Astrocyte (in vitro differentiated cells and primary cell): ENCODE results near the gene STARD13.
"Not testable (repeated sequence)": the region's sequence is repeated elsewhere in the genome, so short reads cannot be mapped to it uniquely, and the experiment has no call there.

Experiments
- EZH2 ChIP-seq: IDR thresholded peaks from 2 replicates; pipeline ENCODE4 v1.6.1; 2012; ENCODE audit warnings: mild to moderate bottlenecking, low read length, inconsistent platforms; ENCODE audit not compliant: insufficient read depth
- TF ChIP-seq, protein P1 (sequence below): IDR thresholded peaks from 2 replicates; pipeline ENCODE4 v1.5.1; 2011; ENCODE audit warnings: low read depth, mild to moderate bottlenecking, inconsistent platforms, low read length, moderate library complexity; ENCODE audit not compliant: insufficient read depth

DNA sequence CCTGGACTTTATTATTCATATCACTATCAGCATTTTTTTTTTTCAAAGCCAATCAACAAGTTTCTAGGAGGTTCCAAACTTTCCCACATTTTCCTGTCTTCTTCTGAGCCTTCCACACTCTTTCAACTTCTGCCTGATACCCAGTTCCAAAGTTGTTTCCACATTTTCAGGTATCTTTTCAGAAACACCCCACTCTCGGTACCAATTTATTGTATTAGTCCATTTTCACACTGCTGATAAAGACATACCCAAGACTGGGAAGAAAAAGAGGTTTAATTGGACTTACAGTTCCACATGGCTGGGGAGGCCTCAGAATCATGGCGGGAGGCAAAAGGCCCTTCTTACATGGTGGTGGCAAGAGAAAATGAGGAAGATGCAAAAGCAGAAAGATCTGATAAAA, 122.8 kb downstream of the STARD13 start:
- TF ChIP-seq, protein P1, sequence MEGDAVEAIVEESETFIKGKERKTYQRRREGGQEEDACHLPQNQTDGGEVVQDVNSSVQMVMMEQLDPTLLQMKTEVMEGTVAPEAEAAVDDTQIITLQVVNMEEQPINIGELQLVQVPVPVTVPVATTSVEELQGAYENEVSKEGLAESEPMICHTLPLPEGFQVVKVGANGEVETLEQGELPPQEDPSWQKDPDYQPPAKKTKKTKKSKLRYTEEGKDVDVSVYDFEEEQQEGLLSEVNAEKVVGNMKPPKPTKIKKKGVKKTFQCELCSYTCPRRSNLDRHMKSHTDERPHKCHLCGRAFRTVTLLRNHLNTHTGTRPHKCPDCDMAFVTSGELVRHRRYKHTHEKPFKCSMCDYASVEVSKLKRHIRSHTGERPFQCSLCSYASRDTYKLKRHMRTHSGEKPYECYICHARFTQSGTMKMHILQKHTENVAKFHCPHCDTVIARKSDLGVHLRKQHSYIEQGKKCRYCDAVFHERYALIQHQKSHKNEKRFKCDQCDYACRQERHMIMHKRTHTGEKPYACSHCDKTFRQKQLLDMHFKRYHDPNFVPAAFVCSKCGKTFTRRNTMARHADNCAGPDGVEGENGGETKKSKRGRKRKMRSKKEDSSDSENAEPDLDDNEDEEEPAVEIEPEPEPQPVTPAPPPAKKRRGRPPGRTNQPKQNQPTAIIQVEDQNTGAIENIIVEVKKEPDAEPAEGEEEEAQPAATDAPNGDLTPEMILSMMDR = not testable (repeated sequence)
- TF ChIP-seq EZH2 = not testable (repeated sequence)
